Inflammatory macrophage (primary cell): Measurements from ENCODE around the gene ZNF440.
"Not testable (repeated sequence)": the region's sequence is repeated elsewhere in the genome, so short reads cannot be mapped to it uniquely, and the experiment has no call there.

Experiments used
- DNase-seq, 2 donors: peaks; one replicate each; pipeline ENCODE4 v3.0.0-alpha.2; 2020 to 2022
- total RNA-seq, 18 experiments: gene quantifications; one replicate each; lab custom pipeline; 2026; ENCODE audit warnings: mixed read lengths in 6 of 18, inconsistent platforms in 2 of 18; lab: John Stamatoyannopoulos, UW

The ZNF440 gene
- 4.6 to 21.2 (median 15.7) reads per million in 18 experiments for total RNA-seq

DNA sequence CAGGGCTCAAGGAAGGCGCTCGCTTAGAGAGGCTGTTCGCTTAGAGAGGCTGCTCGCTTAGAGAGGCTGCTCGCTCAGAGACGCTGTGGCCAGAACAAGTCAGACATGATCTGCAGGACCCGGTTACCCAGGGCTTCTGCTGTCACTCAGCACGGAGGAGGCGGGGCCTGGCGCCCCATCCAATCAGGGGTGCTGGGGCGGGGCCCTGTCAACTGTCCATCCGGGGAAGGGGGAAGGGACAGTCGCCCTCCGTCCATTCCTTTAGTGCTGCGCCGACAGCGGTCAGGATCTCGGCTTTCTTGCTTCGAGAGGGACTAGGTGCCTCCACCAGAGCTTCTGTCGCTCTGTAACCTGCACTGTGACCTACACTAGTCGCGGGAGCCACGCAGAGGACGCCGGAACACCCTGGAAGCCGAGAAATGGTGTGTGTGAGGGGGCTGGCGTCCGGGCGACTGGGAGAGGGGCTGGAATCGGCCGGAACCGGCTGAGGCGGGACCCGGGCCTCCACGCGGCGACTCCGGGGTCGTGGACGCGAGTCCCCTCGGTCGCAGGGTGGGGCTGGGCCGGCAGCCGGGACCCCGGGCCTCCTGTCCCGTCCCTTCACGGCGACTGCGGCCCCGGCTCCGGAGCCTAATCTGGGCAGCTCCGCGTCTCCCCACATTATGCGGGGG lies at the start of gene ZNF440:
TSS of gene ZNF440 (plus strand) at position 245 of the 671 bp plus-strand sequence. CDS start at position 420, 175 bp downstream.
- peak; percentile 93 to 95 for DNase-seq

DNA sequence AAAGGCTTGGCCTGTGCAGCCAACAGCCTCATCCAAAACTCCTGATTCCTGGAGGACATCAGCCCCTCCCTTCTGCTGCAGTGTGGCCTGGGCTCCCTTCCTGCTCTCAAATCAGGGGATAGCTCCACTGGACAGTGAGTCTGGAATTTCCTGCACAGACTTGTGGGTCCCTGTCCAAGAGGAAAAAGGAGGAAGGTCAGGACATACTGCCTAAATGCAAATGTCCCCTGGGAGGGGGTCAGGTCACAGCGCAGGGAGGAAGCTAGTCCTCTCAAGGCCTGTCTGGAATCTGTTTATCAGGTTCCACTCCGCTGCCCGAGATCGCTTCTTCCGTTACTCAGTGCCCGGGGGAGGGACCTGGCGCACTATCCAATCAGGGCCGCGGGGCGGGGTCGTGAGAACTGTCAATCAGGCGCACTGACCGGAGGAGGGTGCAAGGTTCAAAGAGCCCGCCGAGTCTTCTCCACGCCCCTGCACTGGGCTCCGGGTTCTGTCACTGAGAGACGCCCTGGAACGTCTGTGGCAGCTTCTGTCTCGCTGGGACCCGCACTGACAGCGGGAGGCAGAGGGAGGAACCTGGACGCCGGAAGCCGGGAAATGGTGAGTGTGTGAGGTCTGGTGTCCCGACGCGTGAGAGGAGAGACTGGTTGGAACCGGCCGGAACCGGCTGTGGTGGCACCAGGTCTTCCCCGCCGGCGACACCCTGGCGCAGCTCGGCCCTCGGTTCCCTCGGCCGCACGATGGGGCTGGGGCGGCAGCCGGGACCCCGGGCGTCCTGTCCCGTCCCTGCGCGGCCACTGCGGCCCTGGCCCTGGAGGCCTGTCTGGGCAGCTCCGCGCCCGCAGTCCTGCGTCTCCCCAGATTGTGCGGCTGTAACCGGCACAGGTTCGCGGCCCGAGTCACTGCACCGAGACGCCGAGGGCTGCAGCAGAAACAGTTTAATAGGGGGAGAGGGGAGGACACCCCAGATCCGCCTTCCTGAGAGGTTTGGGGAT lies 47.2 kb upstream of the ZNF440 start, which contains the start of gene ZNF441:
TSS of gene ZNF441 (plus strand) at position 404 of the 995 bp plus-strand sequence. CDS start at position 598, 194 bp downstream.
- peak; percentile 97 to 99 for DNase-seq

DNA sequence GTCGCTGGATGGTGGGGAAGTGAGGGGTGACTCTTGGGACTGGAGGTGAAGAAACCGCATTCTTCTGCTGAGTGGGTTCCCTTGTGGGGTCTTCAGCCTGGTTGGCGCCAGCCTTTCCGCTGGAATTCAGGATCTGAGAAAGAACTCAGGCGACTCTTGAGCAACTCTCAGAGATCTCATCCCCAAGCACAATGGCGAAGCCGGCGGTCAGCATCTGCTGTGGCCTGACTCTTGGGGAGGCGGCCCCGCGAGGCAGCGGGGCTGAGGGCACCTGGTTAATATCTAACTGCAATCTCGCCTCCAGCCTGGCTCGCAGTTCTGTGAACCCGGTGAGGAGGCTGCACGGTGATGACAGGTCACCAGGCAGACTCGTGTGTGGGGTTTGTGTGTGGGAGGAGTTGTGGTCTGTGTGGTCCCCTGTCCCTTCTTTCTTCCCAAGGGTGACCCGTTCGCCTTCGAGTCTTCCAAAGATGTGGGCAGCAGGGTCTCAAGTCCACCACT lies 46.4 kb upstream of the ZNF440 start:
- peak; percentile 10 to 19 for DNase-seq

DNA sequence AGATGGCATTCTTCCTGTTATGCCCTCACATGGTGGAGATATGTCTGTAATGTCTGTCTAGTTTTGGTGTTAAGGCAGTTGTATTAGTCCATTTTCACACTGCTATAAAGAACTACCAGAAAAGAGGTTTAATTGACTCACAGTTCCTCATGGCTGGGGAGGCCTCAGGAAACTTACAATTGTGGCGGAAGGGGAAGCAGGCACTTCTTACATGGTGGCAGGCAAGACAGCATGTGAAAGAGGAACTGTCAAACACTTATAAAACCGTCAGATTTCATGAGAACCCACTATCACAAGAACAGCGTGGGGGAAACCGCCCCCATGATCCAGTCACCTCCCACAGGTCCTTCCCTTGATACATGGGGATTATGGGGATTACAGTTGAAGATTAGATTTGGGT lies 44.1 kb upstream of the ZNF440 start:
- DNase-seq, result no peak

DNA sequence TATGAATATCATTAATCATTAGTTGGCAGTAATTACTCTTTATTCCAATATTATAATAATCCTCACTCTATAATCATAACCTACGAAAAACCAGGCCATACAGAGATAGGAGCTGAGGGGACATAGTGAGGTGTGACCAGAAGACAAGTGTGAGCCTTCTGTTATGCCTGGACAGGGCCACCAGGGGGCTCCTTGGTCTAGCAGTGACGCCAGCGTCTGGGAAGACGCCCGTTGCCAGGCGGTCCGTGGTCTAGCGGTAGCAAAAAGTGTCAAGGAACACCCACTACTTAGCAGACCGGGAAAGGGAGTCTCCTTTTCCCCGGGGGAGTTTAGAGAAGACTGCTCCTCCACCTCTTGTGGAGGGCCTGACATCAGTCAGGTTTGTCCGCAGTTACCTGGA lies 42.6 kb upstream of the ZNF440 start:
- DNase-seq, result not testable (repeated sequence)

DNA sequence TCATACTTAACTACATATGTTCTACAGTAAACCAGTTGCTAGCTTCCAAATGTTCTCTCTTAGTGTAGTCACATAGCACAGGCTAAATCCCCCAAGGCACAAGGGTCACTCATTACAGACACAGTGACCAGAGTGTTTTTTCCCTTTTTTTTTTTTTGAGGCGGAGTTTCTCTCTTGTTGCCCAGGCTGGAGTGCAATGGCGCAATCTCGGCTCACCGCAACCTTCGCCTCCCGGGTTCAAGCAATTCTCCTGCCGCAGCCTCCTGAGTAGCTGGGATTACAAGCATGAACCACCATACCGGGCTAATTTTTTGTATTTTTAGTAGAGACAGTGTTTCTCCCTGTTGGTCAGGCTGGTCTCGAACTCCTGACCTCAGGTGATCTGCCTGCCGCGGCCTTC lies 37.4 kb upstream of the ZNF440 start:
- not testable (repeated sequence) for DNase-seq

DNA sequence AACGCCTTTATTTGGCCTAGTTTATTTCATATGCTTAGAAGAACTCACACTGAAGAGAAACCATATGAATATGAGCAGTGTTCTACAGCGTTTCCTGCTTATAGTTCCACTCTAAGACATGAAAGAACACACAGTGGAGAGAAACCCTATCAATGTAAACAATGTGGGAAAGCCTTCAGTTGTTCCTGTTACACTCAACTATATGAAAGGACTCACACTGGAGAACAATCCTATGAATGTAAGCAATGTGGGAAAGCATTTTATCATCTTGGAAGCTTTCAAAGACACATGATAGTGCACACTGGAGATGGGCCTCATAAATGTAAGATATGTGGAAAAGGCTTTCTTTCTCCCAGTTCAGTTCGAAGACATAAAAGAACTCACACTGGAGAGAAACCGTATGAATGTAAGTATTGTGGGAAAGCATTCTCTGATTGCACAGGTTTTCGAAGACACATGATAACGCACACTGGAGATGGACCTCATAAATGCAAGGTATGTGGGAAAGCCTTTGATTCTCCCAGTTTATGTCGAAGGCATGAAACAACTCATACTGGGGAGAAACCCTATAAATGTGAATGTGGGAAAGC lies 33.5 kb upstream of the ZNF440 start:
- DNase-seq, result no peak

DNA sequence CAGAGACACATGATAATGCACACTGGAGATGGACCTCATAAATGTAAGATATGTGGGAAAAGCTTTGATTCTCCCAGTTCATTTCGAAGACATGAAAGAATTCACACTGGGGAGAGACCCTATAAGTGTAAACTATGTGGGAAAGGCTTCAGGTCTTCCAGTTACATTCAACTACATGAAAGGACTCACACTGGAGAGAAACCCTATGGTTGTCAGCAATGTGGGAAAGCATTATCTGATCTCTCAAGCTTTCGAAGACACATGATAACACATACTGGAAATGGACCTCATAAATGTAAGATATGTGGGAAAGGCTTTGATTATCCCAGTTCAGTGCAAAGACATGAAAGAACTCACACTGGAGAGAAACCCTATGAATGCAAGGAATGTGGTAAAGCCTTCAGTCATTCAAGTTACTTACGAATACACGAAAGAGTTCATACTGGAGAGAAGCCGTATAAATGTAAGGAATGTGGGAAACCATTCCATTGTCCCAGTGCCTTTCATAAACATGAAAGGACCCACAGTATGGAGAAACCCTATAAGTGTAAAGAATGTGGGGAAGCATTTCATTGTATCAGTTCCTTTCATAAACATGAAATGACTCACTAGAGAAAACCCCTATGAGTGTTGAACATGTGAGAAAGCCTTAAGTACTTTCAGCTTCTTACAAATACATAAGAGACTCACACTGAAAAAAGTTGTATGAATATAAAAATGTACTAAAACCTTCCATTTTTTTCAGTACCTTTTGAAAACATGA lies 32.6 kb upstream of the ZNF440 start:
- no peak for DNase-seq

DNA sequence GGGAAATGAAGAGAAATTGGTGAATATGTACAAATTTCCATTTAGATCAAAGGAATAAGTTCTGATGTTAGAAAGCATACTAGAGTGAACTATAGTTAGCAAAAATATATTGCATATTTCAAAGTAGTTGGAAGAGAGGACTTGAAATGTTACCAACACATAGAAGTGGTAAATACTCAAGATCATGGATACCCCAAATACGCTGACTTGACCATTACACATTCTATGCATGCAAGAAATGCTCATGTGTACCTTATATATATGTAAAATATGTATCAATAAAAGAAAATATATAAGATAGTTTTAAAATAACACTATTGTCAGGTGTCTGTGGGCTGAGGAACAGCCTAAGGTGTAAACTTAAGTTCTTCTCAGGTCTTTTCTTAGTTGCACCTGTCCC lies 30.3 kb upstream of the ZNF440 start:
- no peak for DNase-seq

DNA sequence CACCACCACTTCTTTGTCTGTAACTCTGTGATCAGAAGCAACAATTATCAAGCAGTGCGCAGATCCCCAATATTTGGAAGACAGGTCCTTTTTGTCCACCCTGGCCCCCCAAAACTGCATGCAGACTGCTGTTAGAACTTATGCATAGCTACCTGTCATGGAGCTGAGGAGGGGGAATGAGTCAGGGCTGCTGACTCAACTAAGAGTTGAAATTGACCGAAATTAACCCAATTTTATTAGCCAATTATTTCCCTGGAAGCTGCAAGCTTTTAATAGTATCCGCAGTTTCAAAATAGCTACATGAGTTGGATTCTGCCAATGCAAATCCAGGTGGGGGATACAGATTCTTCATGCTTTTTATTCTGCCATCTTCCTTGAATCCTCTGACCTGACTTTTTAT lies 29.7 kb upstream of the ZNF440 start:
- no peak for DNase-seq

DNA sequence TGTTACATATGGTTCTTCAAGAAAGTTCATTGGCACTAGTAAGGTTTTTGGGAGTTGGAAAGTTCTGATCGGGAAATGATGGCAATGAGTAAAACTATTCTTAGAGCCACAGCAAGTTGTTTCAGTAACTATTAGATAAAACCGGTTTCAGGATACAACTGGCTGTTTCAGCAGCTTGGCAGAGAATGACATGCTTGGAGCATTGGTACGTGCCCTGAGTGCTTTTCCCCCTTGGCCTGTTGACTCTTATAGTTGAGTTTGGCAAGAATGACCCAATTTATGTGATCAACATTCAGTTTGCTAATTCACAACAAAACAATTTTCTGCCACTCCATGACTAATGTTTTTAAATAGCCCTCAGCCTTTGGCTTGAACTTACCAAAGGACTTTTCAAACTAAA lies 26.5 kb upstream of the ZNF440 start:
- DNase-seq, result no peak

DNA sequence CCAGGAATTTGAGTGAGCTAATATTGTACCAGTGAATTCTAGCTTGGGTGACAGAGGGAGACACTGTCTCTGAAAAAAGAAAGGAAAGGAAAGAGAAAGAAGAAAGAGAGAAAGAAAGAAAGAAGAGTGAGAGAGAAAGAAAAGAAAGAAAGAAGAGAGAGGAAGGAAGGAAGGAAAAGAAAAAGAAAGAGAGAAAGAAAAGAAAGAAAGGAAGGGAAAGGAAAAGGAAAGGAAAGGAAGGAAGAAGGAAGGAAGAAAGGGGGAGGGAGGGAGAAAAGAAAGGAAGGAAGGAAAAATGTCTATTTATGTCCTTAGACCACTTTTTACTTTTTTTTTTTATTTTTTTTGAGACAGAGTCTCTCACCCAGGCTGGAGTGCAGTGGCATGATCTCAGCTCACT lies 21.1 kb upstream of the ZNF440 start:
- no peak for DNase-seq

DNA sequence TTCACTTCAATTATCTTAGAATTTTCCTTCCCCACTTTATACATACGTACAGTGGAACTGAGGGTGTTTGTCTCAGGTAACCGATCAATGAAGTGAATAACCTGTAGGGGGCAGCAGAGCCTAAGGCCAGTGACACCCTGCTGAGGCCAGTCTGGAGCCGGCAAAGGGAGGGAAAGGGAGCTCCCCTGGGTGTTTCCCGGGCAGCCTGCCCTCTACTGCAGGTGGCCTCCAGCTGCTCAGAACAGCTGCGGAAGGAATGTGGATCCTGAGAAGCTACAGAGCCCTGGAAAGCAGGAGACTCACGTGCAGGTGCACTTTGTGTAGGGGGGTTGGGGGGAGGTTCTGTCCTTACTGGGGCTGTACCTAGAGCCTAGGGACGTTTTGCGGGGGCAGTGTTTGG lies 16.6 kb upstream of the ZNF440 start:
- peak; percentile 77 to 80 for DNase-seq

DNA sequence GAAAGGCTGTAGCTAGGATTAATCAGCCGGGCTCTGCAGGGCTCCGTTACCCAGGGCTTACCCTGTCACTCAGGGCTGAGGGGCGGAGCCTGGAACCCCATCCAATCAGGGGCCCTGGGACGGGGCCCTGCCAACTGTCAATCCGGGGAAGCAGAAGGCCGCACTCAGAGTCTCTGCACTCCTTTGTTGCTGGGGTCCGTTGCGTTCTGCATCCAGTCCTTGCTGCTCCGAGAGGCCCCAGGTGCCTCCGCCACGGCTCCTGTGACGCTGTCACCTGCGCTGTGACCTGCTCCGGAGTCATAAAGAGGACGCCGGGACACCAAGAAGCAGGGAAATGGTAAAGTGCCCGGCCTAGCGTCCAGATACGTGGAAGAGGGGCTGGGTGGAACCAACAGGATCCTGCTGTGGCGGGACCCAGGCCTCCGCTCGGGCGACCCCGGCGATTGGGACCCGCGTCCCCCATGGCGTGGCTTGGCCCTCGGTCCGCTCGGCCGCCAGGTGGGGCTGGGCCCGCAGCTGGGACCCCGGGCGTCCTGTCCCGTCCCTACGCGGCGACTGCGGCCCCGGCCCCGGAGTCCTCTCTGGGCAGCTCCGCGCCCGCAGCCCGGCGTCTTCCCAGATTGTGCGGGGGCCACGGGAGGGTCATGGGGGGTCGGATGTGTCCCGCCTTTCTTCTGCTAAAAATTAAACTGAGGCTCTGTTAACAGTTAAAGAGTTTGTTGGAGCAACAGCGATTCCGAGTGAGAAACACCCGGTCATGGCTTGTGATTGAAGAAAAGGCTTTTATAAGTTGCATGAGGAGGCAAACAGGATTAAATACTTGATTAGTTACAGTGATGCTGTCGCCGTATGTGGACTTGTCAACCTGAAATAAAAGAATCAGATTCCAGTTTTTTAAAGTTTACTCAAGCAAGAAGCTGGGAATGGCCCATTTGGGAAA lies 15.4 kb upstream of the ZNF440 start, which contains the start of gene ZNF491:
TSS of gene ZNF491 (plus strand) at position 133 of the 940 bp plus-strand sequence. CDS start 7,431 bp downstream, outside the sequence.
- peak; percentile 88 to 91 for DNase-seq

DNA sequence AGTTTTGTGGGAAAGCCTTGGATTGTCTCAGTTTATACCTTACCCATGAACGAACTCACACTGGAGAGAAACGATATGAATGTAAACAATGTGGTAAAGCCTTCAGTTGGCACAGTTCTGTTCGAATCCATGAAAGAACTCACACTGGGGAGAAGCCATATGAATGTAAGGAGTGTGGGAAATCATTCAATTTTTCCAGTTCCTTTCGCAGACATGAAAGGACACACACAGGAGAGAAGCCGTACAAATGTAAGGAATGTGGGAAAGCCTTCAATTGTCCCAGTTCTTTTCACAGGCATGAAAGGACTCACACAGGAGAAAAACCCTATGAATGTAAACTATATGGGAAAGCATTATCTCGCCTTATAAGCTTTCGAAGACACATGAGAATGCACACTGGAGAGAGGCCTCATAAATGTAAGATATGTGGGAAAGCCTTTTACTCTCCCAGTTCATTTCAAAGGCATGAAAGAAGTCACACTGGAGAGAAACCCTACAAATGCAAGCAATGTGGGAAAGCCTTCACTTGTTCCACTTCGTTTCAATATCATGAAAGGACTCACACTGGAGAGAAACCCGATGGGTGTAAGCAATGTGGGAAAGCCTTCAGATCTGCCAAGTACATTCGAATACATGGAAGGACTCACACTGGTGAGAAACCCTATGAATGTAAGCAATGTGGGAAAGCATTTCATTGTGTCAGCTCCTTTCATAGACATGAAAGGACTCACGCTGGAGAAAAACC lies 7.5 kb upstream of the ZNF440 start:
- no peak for DNase-seq

DNA sequence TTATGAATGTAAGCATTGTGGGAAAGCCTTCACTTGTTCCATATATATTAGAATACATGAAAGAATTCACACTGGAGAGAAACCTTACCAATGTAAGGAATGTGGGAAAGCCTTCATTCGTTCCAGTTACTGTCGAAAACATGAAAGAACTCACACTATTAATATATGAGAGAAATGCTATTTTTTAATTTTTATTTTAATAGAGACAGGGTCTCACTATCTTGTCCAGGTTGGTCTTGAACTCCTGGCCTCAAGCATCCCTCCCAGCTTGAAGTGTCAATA lies 7.0 kb upstream of the ZNF440 start:
- no peak for DNase-seq

DNA sequence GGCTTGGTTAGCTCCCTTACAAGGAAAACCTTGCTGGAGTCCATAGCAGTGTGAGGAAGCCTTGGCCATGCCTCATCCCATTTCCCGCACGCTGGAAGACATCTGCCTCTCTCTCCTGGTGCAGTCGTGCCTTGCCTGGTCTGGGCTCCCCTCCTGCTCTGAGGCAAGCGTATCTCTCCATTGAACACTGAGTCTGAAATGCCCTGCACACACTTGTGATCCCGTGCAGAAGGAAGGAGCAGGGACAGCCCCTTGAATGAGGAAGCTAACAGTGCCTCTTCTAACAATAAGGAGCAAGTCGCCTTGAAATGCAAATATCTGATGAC lies 407 bp upstream of the ZNF440 start:
- DNase-seq, result no peak

DNA sequence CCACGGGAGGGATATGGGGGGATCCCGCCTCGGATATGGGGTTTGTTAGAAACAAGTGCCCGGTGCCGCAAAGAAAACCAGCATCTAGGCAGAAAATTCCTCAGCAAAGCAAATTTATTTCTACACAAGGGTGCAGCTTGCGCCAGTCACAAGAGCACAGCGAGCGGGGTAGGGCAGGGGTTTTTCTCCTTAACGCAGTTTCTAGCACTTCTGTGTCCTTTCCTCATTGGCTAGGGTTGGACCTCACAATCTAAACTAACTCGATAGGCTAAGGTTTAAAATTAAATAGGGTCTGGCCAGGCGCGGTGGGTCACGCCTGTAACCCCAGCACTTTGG lies 595 bp downstream of the ZNF440 start:
- DNase-seq, result peak; percentile 24 to 25

DNA sequence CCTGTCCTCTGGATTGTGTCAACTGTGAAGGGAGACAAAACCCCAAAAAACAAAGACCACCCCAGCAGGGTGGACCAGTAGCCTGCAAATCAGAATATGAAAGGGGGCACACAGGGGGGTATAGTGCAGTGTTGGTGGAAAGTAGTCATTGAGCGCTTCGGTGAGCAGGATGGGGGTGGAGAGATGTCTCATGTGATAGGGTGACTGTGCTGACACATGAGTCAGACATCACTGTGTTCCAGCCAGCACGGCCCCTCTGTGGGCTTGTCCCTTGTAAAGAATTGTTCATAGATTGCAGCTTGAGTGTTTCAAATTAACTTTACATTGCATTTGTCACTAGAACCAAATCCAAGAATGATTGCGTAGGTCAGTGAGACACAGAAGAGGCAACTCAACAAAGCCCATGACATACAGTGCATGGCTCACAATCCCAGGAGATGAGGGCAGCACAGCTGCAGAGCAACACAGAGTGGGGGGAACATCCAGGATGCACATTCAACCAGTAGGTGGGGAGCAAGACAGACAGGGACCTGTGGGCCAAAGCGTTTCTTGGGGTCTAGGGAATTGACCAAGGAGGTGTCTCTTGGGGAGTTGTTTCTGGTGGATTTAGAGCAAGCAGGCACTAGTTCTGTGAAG lies 7.5 kb downstream of the ZNF440 start:
- peak in 1 of 2 donors; percentile 41 for DNase-seq
